ENCODE results near the gene LRRN2.

Gene LRRN2

GRCh38 chr1:204672482-204673121 is 12.9 kb downstream of the LRRN2 start:
- H3K9ac ChIP-seq (ENCODE audit: low read length): no peak overlapping the region
- peaks cover 29% of the 10 kb centered on the region for H3K4me1 ChIP-seq (ENCODE audit: insufficient read depth, low read length)
- H3K27ac ChIP-seq (ENCODE audit: low read depth, low read length): no peak overlapping the region

GRCh38 chr1:204672069-204672468 is 13.5 kb downstream of the LRRN2 start:
- Histone ChIP-seq H3K9ac (ENCODE audit: low read length) (no peak overlapping the region), H3K27ac (ENCODE audit: low read depth, low read length) (no peak overlapping the region), H3K36me3 (ENCODE audit: insufficient read depth, low read length) (peaks cover 7% of the 10 kb centered on the region), H3K4me1 (ENCODE audit: insufficient read depth, low read length) (peaks cover 29% of the 10 kb centered on the region), H3K27me3 (ENCODE audit: control insufficient read depth in 1 of 2, insufficient read depth in 2 of 2, low read length in 2 of 2) (no peaks in the 10 kb centered on the region), H3K9me3 (ENCODE audit: low read length) (no peaks in the 10 kb centered on the region), H3K4me3 (ENCODE audit: low read depth in 1 of 2, low read length in 2 of 2) (no peak overlapping the region)

More at GRCh38 chr1:204672482-204673121, 12.9 kb downstream of the LRRN2 start:
- H3K4me3 ChIP-seq (ENCODE audit: low read depth in 1 of 2, low read length in 2 of 2): no peak overlapping the region
- no peaks in the 10 kb centered on the region for H3K9me3 ChIP-seq (ENCODE audit: low read length)
- peaks cover 7% of the 10 kb centered on the region for H3K36me3 ChIP-seq (ENCODE audit: insufficient read depth, low read length)
- no peaks in the 10 kb centered on the region for H3K27me3 ChIP-seq (ENCODE audit: control insufficient read depth in 1 of 2, insufficient read depth in 2 of 2, low read length in 2 of 2)

GRCh38 chr1:204670152-204670927 is 15.2 kb downstream of the LRRN2 start:
- H3K27ac ChIP-seq (ENCODE audit: low read depth, low read length): no peak overlapping the region
- H3K9ac ChIP-seq (ENCODE audit: low read length): no peak overlapping the region
- H3K9me3 ChIP-seq (ENCODE audit: low read length): no peaks in the 10 kb centered on the region
- H3K36me3 ChIP-seq (ENCODE audit: insufficient read depth, low read length): peaks cover 7% of the 10 kb centered on the region
- peaks cover 29% of the 10 kb centered on the region for H3K4me1 ChIP-seq (ENCODE audit: insufficient read depth, low read length)
- H3K4me3 ChIP-seq (ENCODE audit: low read depth in 1 of 2, low read length in 2 of 2): no peak overlapping the region
- H3K27me3 ChIP-seq (ENCODE audit: control insufficient read depth in 1 of 2, insufficient read depth in 2 of 2, low read length in 2 of 2): no peaks in the 10 kb centered on the region

GRCh38 chr1:204669579-204669978 is 16.0 kb downstream of the LRRN2 start:
- Histone ChIP-seq H3K36me3 (ENCODE audit: insufficient read depth, low read length) (peaks cover under 1% of the 10 kb centered on the region), H3K4me3 (ENCODE audit: low read depth in 1 of 2, low read length in 2 of 2) (no peak overlapping the region), H3K9ac (ENCODE audit: low read length) (no peak overlapping the region), H3K27ac (ENCODE audit: low read depth, low read length) (no peak overlapping the region), H3K27me3 (ENCODE audit: control insufficient read depth in 1 of 2, insufficient read depth in 2 of 2, low read length in 2 of 2) (no peaks in the 10 kb centered on the region), H3K9me3 (ENCODE audit: low read length) (no peaks in the 10 kb centered on the region), H3K4me1 (ENCODE audit: insufficient read depth, low read length) (peaks cover 29% of the 10 kb centered on the region)

- H3K9ac ChIP-seq (ENCODE audit: low read length): no peak overlapping the region
- H3K27me3 ChIP-seq (ENCODE audit: control insufficient read depth in 1 of 2, insufficient read depth in 2 of 2, low read length in 2 of 2): no peaks in the 10 kb centered on the region
- no peaks in the 10 kb centered on the region for H3K36me3 ChIP-seq (ENCODE audit: insufficient read depth, low read length)
- no peaks in the 10 kb centered on the region for H3K4me1 ChIP-seq (ENCODE audit: insufficient read depth, low read length)
- H3K27ac ChIP-seq (ENCODE audit: low read depth, low read length): no peak overlapping the region
- no peak overlapping the region for H3K4me3 ChIP-seq (ENCODE audit: low read depth in 1 of 2, low read length in 2 of 2)
- no peaks in the 10 kb centered on the region for H3K9me3 ChIP-seq (ENCODE audit: low read length)
Observed at GRCh38 chr1:204664384-204664651, 21.2 kb downstream of the LRRN2 start.

- H3K27me3 ChIP-seq (ENCODE audit: control insufficient read depth in 1 of 2, insufficient read depth in 2 of 2, low read length in 2 of 2): no peaks in the 10 kb centered on the region
- H3K4me3 ChIP-seq (ENCODE audit: low read depth in 1 of 2, low read length in 2 of 2): no peak overlapping the region
- H3K9me3 ChIP-seq (ENCODE audit: low read length): no peaks in the 10 kb centered on the region
- no peak overlapping the region for H3K9ac ChIP-seq (ENCODE audit: low read length)
- no peaks in the 10 kb centered on the region for H3K36me3 ChIP-seq (ENCODE audit: insufficient read depth, low read length)
- no peak overlapping the region for H3K27ac ChIP-seq (ENCODE audit: low read depth, low read length)
- H3K4me1 ChIP-seq (ENCODE audit: insufficient read depth, low read length): no peaks in the 10 kb centered on the region
Observed at GRCh38 chr1:204663644-204664383, 21.7 kb downstream of the LRRN2 start.

- H3K36me3 ChIP-seq (ENCODE audit: insufficient read depth, low read length): no peaks in the 10 kb centered on the region
- no peak overlapping the region for H3K27ac ChIP-seq (ENCODE audit: low read depth, low read length)
- no peaks in the 10 kb centered on the region for H3K9me3 ChIP-seq (ENCODE audit: low read length)
- H3K27me3 ChIP-seq (ENCODE audit: control insufficient read depth in 1 of 2, insufficient read depth in 2 of 2, low read length in 2 of 2): no peaks in the 10 kb centered on the region
- H3K4me3 ChIP-seq (ENCODE audit: low read depth in 1 of 2, low read length in 2 of 2): no peak overlapping the region
- H3K4me1 ChIP-seq (ENCODE audit: insufficient read depth, low read length): no peaks in the 10 kb centered on the region
- no peak overlapping the region for H3K9ac ChIP-seq (ENCODE audit: low read length)
Observed at GRCh38 chr1:204662530-204662929, 23.0 kb downstream of the LRRN2 start.

- Histone ChIP-seq H3K4me3 (ENCODE audit: low read depth in 1 of 2, low read length in 2 of 2) (no peak overlapping the region), H3K9ac (ENCODE audit: low read length) (no peak overlapping the region), H3K36me3 (ENCODE audit: insufficient read depth, low read length) (no peaks in the 10 kb centered on the region), H3K27ac (ENCODE audit: low read depth, low read length) (no peak overlapping the region), H3K9me3 (ENCODE audit: low read length) (no peaks in the 10 kb centered on the region), H3K4me1 (ENCODE audit: insufficient read depth, low read length) (no peaks in the 10 kb centered on the region), H3K27me3 (ENCODE audit: control insufficient read depth in 1 of 2, insufficient read depth in 2 of 2, low read length in 2 of 2) (no peaks in the 10 kb centered on the region)
Observed at GRCh38 chr1:204660509-204660908, 25.0 kb downstream of the LRRN2 start.

- H3K27me3 ChIP-seq (ENCODE audit: control insufficient read depth in 1 of 2, insufficient read depth in 2 of 2, low read length in 2 of 2): no peaks in the 10 kb centered on the region
- no peaks in the 10 kb centered on the region for H3K36me3 ChIP-seq (ENCODE audit: insufficient read depth, low read length)
- H3K9me3 ChIP-seq (ENCODE audit: low read length): no peaks in the 10 kb centered on the region
- no peak overlapping the region for H3K9ac ChIP-seq (ENCODE audit: low read length)
- H3K4me1 ChIP-seq (ENCODE audit: insufficient read depth, low read length): no peaks in the 10 kb centered on the region
- no peak overlapping the region for H3K4me3 ChIP-seq (ENCODE audit: low read depth in 1 of 2, low read length in 2 of 2)
- no peak overlapping the region for H3K27ac ChIP-seq (ENCODE audit: low read depth, low read length)
Observed at GRCh38 chr1:204659056-204659455, 26.5 kb downstream of the LRRN2 start.

- Histone ChIP-seq H3K4me1 (ENCODE audit: insufficient read depth, low read length) (no peaks in the 10 kb centered on the region), H3K36me3 (ENCODE audit: insufficient read depth, low read length) (no peaks in the 10 kb centered on the region), H3K9me3 (ENCODE audit: low read length) (no peaks in the 10 kb centered on the region), H3K9ac (ENCODE audit: low read length) (no peak overlapping the region), H3K27me3 (ENCODE audit: control insufficient read depth in 1 of 2, insufficient read depth in 2 of 2, low read length in 2 of 2) (no peaks in the 10 kb centered on the region), H3K27ac (ENCODE audit: low read depth, low read length) (no peak overlapping the region), H3K4me3 (ENCODE audit: low read depth in 1 of 2, low read length in 2 of 2) (no peak overlapping the region)
Observed at GRCh38 chr1:204658295-204658694, 27.2 kb downstream of the LRRN2 start.

GRCh38 chr1:204653590-204654340 is 31.8 kb downstream of the LRRN2 start:
- H3K9me3 ChIP-seq (ENCODE audit: low read length): no peaks in the 10 kb centered on the region

More at GRCh38 chr1:204653590-204654340, 31.8 kb downstream of the LRRN2 start:
- Histone ChIP-seq H3K9ac (ENCODE audit: low read length) (no peak overlapping the region), H3K27ac (ENCODE audit: low read depth, low read length) (no peak overlapping the region), H3K4me1 (ENCODE audit: insufficient read depth, low read length) (peaks cover 17% of the 10 kb centered on the region), H3K36me3 (ENCODE audit: insufficient read depth, low read length) (no peaks in the 10 kb centered on the region), H3K4me3 (ENCODE audit: low read depth in 1 of 2, low read length in 2 of 2) (no peak overlapping the region), H3K27me3 (ENCODE audit: control insufficient read depth in 1 of 2, insufficient read depth in 2 of 2, low read length in 2 of 2) (no peaks in the 10 kb centered on the region)
